Measurements from ENCODE around the gene PML. TPM values are rescaled to one million over a fixed set of nuclear protein-coding genes. Genes with fewer than 3 reads are reported as not detected.

The PML gene
- total RNA-seq, 1 experiment from 2014 or later, result 120 TPM

DNA sequence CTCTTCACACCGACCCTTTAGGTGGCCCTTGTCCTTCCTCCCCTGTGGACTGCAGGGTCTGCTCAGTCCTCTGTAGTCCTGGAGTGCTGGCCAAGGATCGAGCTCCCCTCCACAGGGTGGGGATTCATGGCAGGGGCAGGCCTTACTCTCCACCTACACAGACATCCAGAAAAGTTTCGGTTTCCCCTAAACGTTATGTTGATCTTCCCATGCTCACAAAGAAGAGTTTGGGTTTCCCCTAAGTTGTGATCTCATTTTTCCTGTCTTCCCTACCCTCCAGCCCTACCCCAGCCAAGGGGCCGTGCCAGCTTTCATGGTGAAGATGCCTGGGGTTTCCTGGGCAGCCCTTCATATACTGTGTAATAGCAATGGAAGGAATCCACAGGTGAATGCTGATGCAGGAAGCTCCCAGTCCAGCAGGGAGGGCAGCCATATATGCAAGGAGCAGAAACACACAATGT is 12.7 kb upstream of the PML start:
- BruUV-seq (replicated peaks), result no TSS peak
- H3K4me1 Mint-ChIP-seq (ENCODE audit: low read depth, unreplicated experiment), result peaks cover 56% of the 10 kb centered on the region
- H3K4me3 Mint-ChIP-seq (ENCODE audit: low read depth, unreplicated experiment), result peak overlapping the region; percentile 3
- no peaks in the 10 kb centered on the region for H3K27me3 Mint-ChIP-seq (ENCODE audit: unreplicated experiment)
- no peak for DNase-seq
- H3K9me3 Mint-ChIP-seq (ENCODE audit: low read depth, unreplicated experiment), result no peaks in the 10 kb centered on the region
- intact Hi-C loops (cut with micrococcal nuclease; ENCODE audit: unreplicated experiment), result no loop called here
- CTCF ChIA-PET, result interaction anchor here (1.0 kb wide), 1 partner anchor 12 kb away, joined by 3 read pairs; the partner anchor contains the start of gene PML
- peak overlapping the region; percentile 43 for H3K27ac Mint-ChIP-seq (ENCODE audit: unreplicated experiment)
- TF ChIP-seq, protein P1, sequence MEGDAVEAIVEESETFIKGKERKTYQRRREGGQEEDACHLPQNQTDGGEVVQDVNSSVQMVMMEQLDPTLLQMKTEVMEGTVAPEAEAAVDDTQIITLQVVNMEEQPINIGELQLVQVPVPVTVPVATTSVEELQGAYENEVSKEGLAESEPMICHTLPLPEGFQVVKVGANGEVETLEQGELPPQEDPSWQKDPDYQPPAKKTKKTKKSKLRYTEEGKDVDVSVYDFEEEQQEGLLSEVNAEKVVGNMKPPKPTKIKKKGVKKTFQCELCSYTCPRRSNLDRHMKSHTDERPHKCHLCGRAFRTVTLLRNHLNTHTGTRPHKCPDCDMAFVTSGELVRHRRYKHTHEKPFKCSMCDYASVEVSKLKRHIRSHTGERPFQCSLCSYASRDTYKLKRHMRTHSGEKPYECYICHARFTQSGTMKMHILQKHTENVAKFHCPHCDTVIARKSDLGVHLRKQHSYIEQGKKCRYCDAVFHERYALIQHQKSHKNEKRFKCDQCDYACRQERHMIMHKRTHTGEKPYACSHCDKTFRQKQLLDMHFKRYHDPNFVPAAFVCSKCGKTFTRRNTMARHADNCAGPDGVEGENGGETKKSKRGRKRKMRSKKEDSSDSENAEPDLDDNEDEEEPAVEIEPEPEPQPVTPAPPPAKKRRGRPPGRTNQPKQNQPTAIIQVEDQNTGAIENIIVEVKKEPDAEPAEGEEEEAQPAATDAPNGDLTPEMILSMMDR (IDR thresholded peaks at IDR 0.05; ENCODE audit: unreplicated experiment), result no peak
- H3K36me3 Mint-ChIP-seq (ENCODE audit: insufficient read depth, unreplicated experiment), result peaks cover 18% of the 10 kb centered on the region

DNA sequence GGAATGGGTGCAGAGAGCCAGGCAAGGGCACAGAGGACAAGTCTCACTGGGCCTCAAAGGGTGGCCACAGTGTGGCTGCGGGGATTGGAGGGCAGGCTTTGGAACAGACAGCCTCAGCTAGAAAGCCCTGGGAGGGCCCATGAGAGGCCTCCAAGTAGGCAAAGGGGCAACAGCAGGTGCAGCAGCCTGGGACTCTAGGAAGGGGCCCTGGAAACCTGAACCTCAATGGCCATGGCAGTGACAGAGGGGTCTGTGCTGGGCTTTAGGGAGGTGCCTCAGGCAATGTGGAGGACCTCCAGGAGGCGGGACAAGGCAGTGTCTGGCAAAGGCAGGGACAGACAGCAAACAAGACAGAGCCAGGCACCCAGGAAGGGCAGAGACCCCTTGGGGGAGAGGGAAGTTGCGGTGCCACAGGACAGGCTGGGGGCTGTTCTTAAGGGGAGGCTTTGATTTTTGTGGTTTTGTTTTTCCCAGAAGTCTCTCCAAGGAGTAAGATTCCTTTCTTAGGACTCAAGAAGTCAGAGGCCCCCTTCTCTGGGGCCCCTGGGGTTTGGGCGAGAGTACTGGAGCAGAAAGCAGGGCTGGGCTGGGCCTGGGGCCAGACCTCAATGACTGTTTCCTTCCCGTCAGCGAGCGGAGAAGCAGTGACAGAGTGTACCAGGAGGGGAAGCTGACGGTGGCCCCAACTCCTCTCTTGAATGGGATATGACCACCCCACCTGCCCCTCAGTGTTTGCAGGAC is 12.1 kb upstream of the PML start:
- CTCF ChIA-PET, result interaction anchor here (0.6 to 1.7 kb wide), 10 partner anchors 9 to 632 kb away, joined by 3 to 13 read pairs (median 3); partner anchors contain the start of gene PML
- H3K27me3 Mint-ChIP-seq (ENCODE audit: unreplicated experiment), result no peaks in the 10 kb centered on the region
- H3K9me3 Mint-ChIP-seq (ENCODE audit: low read depth, unreplicated experiment), result no peaks in the 10 kb centered on the region
- H3K27ac Mint-ChIP-seq (ENCODE audit: unreplicated experiment), result peak overlapping the region; percentile 43
- H3K4me1 Mint-ChIP-seq (ENCODE audit: low read depth, unreplicated experiment), result peaks cover 62% of the 10 kb centered on the region
- TF ChIP-seq, protein P1 (IDR thresholded peaks at IDR 0.05; ENCODE audit: unreplicated experiment), result no peak
- no TSS peak for BruUV-seq (replicated peaks)
- H3K4me3 Mint-ChIP-seq (ENCODE audit: low read depth, unreplicated experiment), result peak overlapping the region; percentile 3
- DNase-seq, result peak; percentile 75
- peaks cover 24% of the 10 kb centered on the region for H3K36me3 Mint-ChIP-seq (ENCODE audit: insufficient read depth, unreplicated experiment)
- intact Hi-C loops (cut with micrococcal nuclease; ENCODE audit: unreplicated experiment), result no loop called here

DNA sequence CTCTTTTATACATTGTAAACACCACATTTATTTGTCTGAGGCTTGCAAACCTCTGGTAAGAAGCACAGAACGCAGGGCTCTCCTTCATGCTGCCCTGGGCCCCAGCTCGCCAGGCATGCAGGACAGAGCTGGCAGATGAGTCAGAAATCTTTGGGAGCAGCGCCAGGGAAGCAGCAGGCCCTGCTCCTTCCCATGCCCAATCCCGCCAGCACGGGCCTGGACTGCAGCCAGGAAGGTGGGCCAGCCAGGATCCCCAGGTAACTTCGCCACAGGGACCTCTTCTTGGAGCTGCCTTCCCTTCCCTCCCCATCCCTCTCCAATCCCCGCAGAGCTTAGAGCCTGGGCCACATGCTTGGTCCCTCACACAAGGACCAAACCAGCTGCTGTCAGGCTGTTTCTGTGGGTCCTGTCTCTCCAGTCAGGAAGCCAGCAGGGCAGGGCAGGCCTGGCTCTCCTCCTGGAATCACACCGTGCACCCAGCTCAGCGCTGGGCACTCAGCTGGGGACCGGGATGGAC is 11.2 kb upstream of the PML start:
- Mint-ChIP-seq H3K36me3 (ENCODE audit: insufficient read depth, unreplicated experiment) (peaks cover 27% of the 10 kb centered on the region), H3K4me1 (ENCODE audit: low read depth, unreplicated experiment) (peaks cover 71% of the 10 kb centered on the region), H3K27ac (ENCODE audit: unreplicated experiment) (peak overlapping the region; percentile 81), H3K4me3 (ENCODE audit: low read depth, unreplicated experiment) (no peak overlapping the region), H3K9me3 (ENCODE audit: low read depth, unreplicated experiment) (no peaks in the 10 kb centered on the region), H3K27me3 (ENCODE audit: unreplicated experiment) (no peaks in the 10 kb centered on the region)
- no TSS peak for BruUV-seq (replicated peaks)
- DNase-seq, result peak; percentile 71
- TF ChIP-seq, protein P1 (IDR thresholded peaks at IDR 0.05; ENCODE audit: unreplicated experiment), result no peak
- intact Hi-C loops (cut with micrococcal nuclease; ENCODE audit: unreplicated experiment), result no loop called here
- CTCF ChIA-PET, result interaction anchor here (0.6 to 1.7 kb wide), 9 partner anchors 10 to 631 kb away, joined by 3 to 13 read pairs (median 3); partner anchors contain the start of gene PML

DNA sequence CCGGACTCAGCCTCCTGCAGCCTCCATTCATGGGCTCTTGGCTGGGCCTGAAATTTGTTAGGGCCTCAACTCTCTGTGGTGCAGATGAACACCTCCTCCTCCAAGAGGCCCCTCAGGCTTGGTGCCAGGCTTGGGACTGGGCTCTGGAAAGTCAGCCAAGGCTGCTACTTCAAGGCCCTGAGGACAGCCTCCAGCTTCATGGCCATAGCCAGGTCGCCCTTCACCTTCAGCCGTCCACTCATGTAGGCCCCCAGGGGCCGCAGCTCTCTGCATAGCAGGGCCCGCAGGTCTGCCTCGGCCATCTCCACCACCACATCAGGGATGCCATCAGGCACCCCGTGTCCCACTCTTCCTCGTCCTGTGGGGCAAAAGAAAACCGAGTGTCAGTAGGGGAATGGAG is 10.7 kb upstream of the PML start:
- Mint-ChIP-seq H3K4me1 (ENCODE audit: low read depth, unreplicated experiment) (peaks cover 74% of the 10 kb centered on the region), H3K27ac (ENCODE audit: unreplicated experiment) (peak overlapping the region; percentile 38), H3K9me3 (ENCODE audit: low read depth, unreplicated experiment) (no peaks in the 10 kb centered on the region), H3K36me3 (ENCODE audit: insufficient read depth, unreplicated experiment) (peaks cover 29% of the 10 kb centered on the region), H3K27me3 (ENCODE audit: unreplicated experiment) (no peaks in the 10 kb centered on the region), H3K4me3 (ENCODE audit: low read depth, unreplicated experiment) (no peak overlapping the region)
- CTCF ChIA-PET, result interaction anchor here (0.8 to 1.7 kb wide), 4 partner anchors 11 to 324 kb away, joined by 3 to 13 read pairs (median 4); partner anchors contain the start of gene PML
- no TSS peak for BruUV-seq (replicated peaks)
- no peak for DNase-seq
- TF ChIP-seq, protein P1 (IDR thresholded peaks at IDR 0.05; ENCODE audit: unreplicated experiment), result no peak
- intact Hi-C loops (cut with micrococcal nuclease; ENCODE audit: unreplicated experiment), result no loop called here
